Endothelial cell of umbilical vein (primary cell): Measurements from ENCODE around the gene IL20.

ENCODE experiments used
- CTCF ChIP-seq, 2 donors: IDR thresholded peaks; 1 replicate in 1 of 2; 2 replicates in 1 of 2; pipeline ENCODE4 v1.5.1; 2011; ENCODE audit warnings: low read length in 2 of 2, mild to moderate bottlenecking in 2 of 2, moderate library complexity in 2 of 2, control low read depth in 1 of 2, inconsistent platforms in 1 of 2, low read depth in 1 of 2; ENCODE audit not compliant: insufficient read depth in 1 of 2; ENCODE audit errors: extremely low read depth in 1 of 2
- MAX ChIP-seq: IDR thresholded peaks from 2 replicates; pipeline ENCODE4 v1.6.1; 2011; ENCODE audit not compliant: insufficient read depth, insufficient read length
- POLR2A ChIP-seq: IDR thresholded peaks from 2 replicates; pipeline ENCODE4 v1.6.1; 2012; ENCODE audit warnings: low read depth, mild to moderate bottlenecking, control low read depth, low read length
- POLR2AphosphoS5 ChIP-seq: IDR thresholded peaks from 2 replicates; pipeline ENCODE4 v1.6.1; 2012; ENCODE audit warnings: low read depth, mild to moderate bottlenecking, control low read depth, low read length, moderate library complexity; ENCODE audit not compliant: insufficient read depth

- no peak for TF ChIP-seq CTCF (IDR thresholded peaks at IDR 0.05; ENCODE audit: extremely low read depth in 1 of 2, insufficient read depth in 1 of 2, low read depth in 1 of 2, low read length in 2 of 2)
- no peak for TF ChIP-seq POLR2A
- TF ChIP-seq POLR2AphosphoS5, result no peak
- no peak for TF ChIP-seq MAX
Measured at GRCh38 chr1:206867716-206868115, 2.3 kb downstream of the IL20 start.
